ENCODE data around the gene GALNT10. TPM values are rescaled to one million over a fixed set of nuclear protein-coding genes. Genes with fewer than 3 reads are reported as not detected.

GALNT10 gene
- total RNA-seq, 1 donor from 2014 or later, result 11.5 TPM

DNA sequence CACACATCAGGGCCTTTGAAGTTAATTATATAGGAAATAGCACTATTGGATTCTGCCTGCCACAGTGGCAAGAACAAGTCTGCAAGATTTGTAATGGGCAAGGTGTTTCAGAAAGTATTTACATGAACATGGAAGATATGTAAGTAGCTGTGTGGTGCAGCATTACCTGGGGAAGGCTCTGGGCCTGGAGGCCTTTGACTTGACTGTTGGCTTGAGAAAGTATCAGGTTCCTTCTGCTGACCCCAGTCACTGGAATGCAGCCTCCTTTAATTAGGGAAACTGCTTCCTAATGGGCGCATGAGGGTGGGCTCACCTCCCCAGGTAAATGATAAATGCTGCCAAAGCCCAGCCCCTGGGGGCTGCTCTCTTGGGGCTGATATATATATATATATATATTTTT is 102.7 kb downstream of the GALNT10 start:
- H3K4me3 ChIP-seq, result no peak overlapping the region
- no peaks in the 10 kb centered on the region for H3K9me3 ChIP-seq (replicated peaks)
- no peaks in the 10 kb centered on the region for H3K27me3 ChIP-seq (ENCODE audit: low read depth)
- TF ChIP-seq, protein P1, sequence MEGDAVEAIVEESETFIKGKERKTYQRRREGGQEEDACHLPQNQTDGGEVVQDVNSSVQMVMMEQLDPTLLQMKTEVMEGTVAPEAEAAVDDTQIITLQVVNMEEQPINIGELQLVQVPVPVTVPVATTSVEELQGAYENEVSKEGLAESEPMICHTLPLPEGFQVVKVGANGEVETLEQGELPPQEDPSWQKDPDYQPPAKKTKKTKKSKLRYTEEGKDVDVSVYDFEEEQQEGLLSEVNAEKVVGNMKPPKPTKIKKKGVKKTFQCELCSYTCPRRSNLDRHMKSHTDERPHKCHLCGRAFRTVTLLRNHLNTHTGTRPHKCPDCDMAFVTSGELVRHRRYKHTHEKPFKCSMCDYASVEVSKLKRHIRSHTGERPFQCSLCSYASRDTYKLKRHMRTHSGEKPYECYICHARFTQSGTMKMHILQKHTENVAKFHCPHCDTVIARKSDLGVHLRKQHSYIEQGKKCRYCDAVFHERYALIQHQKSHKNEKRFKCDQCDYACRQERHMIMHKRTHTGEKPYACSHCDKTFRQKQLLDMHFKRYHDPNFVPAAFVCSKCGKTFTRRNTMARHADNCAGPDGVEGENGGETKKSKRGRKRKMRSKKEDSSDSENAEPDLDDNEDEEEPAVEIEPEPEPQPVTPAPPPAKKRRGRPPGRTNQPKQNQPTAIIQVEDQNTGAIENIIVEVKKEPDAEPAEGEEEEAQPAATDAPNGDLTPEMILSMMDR (IDR thresholded peaks at IDR 0.05; ENCODE audit: borderline replicate concordance), result no peak
- intact Hi-C loops (cut with micrococcal nuclease), result no loop called here
- peaks cover 12% of the 10 kb centered on the region for H3K4me1 ChIP-seq
- peaks cover 30% of the 10 kb centered on the region for H3K36me3 ChIP-seq
- H3K27ac ChIP-seq (replicated peaks), result no peak overlapping the region
- no peak for DNase-seq

DNA sequence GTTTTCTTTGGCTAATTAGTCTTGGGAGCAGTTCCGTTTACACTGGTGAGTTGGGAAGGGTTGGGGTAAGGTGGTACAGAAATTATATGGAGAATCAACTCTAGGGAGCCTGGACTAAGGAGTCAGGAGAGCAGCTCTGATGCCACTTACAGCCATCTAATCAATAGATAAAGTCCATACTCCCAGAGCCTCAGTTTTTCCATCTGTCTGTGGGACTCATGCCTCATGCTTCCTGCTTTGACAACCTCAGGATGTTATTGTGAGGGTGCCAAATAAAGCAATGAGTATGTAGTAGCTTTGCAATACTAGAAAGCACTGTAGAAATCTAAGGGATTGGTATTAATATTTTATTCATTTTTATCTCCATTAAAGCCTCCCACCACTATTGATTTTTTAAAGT is 105.0 kb downstream of the GALNT10 start:
- peaks cover 4% of the 10 kb centered on the region for H3K4me1 ChIP-seq
- H3K9me3 ChIP-seq (replicated peaks), result no peaks in the 10 kb centered on the region
- DNase-seq, result no peak
- H3K27me3 ChIP-seq (ENCODE audit: low read depth), result no peaks in the 10 kb centered on the region
- peaks cover 34% of the 10 kb centered on the region for H3K36me3 ChIP-seq
- H3K27ac ChIP-seq (replicated peaks), result no peak overlapping the region
- intact Hi-C loops (cut with micrococcal nuclease), result no loop called here
- TF ChIP-seq, protein P1 (IDR thresholded peaks at IDR 0.05; ENCODE audit: borderline replicate concordance), result no peak
- H3K4me3 ChIP-seq, result no peak overlapping the region

DNA sequence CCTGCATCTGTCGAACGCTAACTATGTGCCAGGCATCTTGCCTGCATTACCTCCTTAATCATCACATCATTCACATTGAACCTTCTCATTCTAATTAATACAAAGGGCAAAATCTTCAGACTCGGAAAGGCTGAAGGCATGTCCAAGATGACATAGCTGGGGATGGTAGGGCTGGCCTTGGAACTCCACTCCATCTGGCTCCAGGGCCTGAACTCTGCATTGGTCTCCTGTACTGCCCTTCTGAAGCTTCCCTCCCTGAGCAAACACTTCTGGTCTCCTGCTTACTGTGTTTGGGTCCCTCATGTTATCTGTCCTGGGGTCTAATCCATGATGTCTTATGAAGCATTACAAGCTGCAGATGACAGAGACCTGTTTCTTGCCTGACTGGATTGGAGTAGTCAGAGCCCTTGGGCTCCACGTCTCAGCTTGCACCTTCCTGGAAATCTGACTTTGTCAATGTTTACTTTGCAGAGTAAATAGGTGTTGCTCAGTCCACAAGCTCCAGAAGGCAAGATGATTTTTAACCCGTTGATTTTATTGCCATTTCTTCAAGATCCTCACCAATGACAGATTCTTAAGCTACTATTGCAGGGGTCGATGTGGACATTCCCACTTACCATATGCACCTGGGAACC is 106.1 kb downstream of the GALNT10 start:
- DNase-seq, result no peak
- intact Hi-C loops (cut with micrococcal nuclease), result no loop called here

DNA sequence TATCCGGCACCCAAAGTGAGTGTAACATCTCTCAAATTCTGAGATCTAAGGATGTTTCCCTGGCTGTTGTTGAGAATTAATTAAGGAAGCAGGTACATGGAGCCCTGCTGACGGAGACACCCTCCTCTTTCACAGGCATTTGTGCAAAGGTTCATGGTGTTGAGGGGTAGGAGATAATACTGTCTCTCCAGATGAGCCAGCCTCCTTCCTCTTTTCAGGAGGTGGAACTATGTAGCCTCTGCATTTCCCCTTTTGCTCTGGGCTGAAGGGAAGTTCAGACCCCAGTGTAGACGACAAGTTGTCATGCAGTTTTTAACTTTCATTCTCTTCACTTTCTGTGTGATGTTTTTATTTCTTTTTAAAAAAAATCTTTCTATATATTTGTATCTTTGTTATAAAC is 107.5 kb downstream of the GALNT10 start:
- TF ChIP-seq, protein P1 (IDR thresholded peaks at IDR 0.05; ENCODE audit: borderline replicate concordance), result no peak
- Histone ChIP-seq H3K9me3 (replicated peaks) (no peaks in the 10 kb centered on the region), H3K4me1 (peaks cover 21% of the 10 kb centered on the region), H3K27me3 (ENCODE audit: low read depth) (no peaks in the 10 kb centered on the region), H3K4me3 (no peak overlapping the region), H3K27ac (replicated peaks) (no peak overlapping the region), H3K36me3 (peaks cover 34% of the 10 kb centered on the region)
- no peak for DNase-seq
- intact Hi-C loops (cut with micrococcal nuclease), result no loop called here

More for the DNA sequence above, 106.1 kb downstream of the GALNT10 start:
- Histone ChIP-seq H3K27me3 (ENCODE audit: low read depth) (no peaks in the 10 kb centered on the region), H3K27ac (replicated peaks) (no peak overlapping the region), H3K4me3 (no peak overlapping the region), H3K36me3 (peaks cover 34% of the 10 kb centered on the region), H3K4me1 (peaks cover 13% of the 10 kb centered on the region), H3K9me3 (replicated peaks) (no peaks in the 10 kb centered on the region)
- TF ChIP-seq, protein P1 (IDR thresholded peaks at IDR 0.05; ENCODE audit: borderline replicate concordance), result no peak

DNA sequence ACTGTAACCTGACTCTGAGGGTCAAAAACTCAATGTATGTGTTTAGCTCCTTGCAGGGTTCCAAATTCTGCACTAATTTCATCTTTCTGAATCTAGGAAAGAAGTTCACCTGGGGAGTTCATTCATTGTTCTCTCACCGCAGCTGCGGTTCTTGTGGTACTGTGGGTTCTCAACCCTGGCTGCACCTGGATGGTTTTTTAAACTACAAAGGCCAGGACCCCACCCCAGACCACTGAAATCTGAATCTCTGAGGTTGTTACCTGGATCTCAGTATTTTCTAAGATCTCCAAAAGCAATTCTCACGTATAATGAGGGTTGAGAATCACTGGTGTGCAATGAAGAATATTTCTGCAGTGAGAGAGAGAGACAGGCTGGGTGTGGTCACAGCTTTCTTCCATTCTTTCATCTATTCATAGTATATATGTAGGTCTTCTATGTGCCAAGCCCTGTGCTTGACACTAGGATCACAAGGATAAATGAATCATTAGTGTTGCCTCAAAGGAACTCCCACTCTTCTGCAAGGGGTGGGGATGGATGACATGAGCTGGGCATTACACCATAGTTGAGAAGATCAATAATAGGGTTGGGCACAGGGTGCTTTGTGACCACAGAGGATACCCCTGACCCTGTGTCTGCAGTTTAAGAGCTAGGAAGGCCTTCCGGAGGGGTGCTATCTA is 109.8 kb downstream of the GALNT10 start:
- Histone ChIP-seq H3K36me3 (peaks cover 38% of the 10 kb centered on the region), H3K4me1 (peaks cover 21% of the 10 kb centered on the region), H3K4me3 (no peak overlapping the region), H3K9me3 (replicated peaks) (peaks cover 12% of the 10 kb centered on the region), H3K27ac (replicated peaks) (no peak overlapping the region), H3K27me3 (ENCODE audit: low read depth) (no peaks in the 10 kb centered on the region)
- TF ChIP-seq, protein P1 (IDR thresholded peaks at IDR 0.05; ENCODE audit: borderline replicate concordance), result no peak
- DNase-seq, result no peak
- intact Hi-C loops (cut with micrococcal nuclease), result no loop called here

Measured in left ventricle myocardium inferior (tissue), 1 donor.